Stimulated activated CD8-positive, alpha-beta memory T cell treated with anti-CD3 and anti-CD28 coated beads, Interleukin-7, amount 100 ng/mL, for 48 hours (primary cell): Measurements from ENCODE around the gene CCDC201.
A peak's percentile ranks its signal among the peaks of the same experiment; 100 is the strongest.

Source experiments
- DNase-seq, 2 donors: peaks; one replicate each; pipeline ENCODE4 v3.0.0-alpha.2; 2020; ENCODE audit warnings: low read depth in 1 of 2; ENCODE audit errors: extremely low read depth in 1 of 2

CCDC201 gene, protein sequence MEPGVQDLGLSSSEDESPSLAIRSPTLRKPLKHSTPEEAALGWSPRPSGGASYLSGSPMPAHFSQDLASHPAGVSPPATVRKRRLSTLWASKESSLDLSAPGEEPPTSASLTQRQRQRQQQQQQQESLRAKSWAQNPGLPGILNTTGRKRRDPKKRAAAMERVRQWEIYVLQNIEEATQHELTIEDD

DNA sequence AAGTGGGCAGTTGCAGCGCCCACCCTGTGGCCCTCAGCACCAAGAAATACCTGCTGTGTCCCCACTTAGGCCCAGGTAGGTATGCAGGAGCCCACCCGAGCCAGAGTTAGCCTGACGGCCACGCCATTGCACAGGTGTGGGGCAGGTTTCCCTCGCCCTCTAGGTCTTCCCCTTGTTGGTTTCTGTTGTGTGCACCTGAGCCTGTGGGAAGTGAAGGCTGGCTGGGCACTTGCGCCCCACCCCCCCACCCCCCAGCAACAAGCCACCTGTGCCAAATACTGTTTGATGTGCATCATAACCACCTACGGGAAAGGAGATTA lies at the start of gene CCDC201:
TSS of gene CCDC201 (minus strand) at position 48 of the 320 bp plus-strand sequence. CDS start 75 bp downstream, outside the sequence.
- no peak for DNase-seq

DNA sequence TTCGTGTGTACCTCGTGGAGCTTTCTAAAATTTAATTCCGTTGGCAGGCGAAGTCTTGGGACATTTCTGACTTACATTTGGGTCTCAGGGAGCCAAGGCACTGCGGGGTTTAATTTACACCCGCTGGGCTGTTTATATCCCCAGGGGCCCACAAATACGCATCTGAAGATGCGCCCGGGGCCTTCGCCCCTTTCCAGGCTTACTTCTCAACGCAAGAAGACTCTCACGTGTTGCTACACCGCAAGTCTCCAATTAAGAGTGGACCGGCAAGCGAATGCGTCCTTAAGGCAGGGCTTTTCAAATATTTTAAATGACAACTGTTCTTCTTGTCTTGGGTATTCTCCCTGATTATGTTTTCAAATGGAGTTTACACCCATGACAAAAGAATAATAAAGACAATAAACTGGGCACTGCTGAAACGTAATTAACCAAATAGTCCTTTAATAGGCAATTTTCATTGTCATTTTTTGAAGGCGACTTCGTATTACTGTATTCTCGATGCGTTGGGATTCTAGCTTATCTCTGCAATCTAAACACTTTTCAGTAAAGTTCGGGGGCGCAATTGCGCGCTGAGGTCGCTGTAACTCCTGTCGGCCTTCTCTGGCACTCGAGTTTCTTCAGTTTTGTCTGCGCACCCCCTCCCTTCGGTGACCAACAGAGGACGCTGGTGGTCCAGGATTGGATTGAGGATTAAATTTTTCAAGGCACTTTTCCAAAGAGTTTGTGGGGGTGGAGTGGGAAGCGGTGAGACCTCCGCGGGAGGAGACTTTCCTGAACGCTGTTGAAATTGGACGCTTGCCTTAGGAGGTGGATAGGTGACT lies 49.0 kb upstream of the CCDC201 start:
- DNase-seq = no peak

- no peak for DNase-seq
Measured at GRCh38 chr7:45921381-45921698, 48.5 kb upstream of the CCDC201 start.

DNA sequence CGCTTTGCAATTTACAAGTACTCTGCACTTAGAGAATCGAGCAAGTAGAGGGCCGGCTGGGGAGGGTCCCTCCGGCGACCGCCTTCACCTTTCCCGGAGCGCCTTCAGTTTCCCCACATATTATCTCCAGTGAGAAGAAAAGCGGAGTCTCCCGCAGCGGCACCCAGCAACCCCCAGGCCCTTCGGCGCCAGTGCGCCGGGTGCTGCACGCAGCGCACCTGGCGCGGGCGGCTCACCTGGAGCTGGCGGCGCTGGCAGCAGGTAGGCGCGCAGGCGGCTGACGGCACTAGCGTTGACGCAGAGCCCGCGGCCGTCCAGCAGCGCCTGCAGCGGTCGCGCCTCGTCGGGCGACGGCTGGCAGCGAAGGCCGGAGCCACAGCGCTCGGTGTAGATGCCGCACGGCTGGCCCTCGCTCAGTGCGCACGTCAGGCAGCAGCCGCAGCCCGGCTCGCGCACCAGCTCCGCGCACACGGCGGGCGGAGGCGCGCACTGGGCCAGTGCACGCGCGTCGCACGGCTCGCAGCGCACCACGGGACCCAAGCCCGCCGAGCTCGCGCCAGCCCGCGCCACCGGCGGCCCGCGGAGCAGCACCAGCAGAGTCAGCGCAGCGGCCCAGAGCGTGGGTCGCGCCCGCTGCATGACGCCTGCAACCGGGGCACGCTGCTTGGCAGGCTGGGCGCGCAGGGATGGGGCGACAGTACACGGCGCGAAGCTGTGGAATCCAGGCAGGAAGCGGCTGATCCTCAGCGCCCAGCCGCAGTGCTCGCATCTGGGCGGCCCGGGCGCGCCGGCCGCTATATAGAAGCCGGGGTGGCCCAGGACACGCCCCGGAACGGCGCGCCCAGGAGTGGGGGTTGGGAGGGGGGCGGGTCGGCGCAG lies 47.9 kb upstream of the CCDC201 start, which contains the start of gene IGFBP3:
TSS of gene IGFBP3 (minus strand) at position 771 of the 879 bp plus-strand sequence. CDS start at position 639, 132 bp downstream.
- no peak for DNase-seq

DNA sequence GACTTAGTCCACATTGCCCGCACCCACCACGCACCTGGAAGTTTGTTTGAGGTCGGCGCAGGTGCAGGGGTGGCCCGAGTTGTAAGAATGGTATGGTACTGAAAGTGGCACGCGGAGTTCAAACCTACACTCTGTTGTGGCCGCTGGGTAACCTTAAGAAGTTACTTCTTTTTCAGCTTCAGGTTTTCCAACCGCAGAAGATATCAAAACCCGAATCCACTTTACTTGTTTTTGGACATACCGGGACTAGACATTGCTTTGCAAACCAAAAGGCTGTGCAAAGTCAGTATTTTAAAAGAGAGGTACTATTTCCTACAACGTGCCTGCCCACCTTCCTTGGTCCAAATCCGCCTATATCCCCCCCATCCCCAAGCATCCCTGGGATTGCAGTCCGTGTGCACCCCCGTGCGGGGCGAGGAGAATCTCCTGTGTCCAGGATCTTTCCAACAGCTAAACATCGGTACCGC lies 47.1 kb upstream of the CCDC201 start:
- no peak for DNase-seq

DNA sequence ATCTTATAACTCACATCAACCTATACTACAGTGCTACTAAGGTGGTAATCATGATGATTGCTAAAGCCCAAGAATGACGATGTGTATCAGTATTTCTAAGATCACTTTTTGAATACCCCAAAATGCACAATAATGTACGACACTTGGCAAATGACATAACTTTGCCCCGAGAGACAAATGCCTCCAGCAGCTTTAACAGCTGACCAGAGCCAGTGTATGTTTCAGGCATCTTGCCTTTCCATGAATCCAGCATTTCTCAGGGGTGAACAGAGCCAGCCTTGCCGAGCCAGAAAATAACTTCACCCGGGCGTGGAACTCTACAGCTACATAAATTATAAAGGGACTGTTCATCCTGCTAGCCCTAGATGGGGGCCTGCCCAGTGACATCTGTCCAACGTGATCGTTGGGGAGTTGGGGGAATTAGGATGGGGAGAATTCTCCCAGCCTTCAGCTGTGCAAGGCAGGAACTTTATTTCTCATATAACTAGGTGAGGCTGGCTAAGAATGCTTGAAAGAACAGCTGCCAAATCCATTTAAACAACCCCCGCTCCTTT lies 46.4 kb upstream of the CCDC201 start:
- no peak for DNase-seq

GRCh38 chr7:45918556-45918955 lies 45.7 kb upstream of the CCDC201 start:
- no peak for DNase-seq

GRCh38 chr7:45917658-45918057 lies 44.8 kb upstream of the CCDC201 start:
- DNase-seq = peak; percentile 45 to 47

GRCh38 chr7:45917064-45917463 lies 44.2 kb upstream of the CCDC201 start:
- DNase-seq = no peak

DNA sequence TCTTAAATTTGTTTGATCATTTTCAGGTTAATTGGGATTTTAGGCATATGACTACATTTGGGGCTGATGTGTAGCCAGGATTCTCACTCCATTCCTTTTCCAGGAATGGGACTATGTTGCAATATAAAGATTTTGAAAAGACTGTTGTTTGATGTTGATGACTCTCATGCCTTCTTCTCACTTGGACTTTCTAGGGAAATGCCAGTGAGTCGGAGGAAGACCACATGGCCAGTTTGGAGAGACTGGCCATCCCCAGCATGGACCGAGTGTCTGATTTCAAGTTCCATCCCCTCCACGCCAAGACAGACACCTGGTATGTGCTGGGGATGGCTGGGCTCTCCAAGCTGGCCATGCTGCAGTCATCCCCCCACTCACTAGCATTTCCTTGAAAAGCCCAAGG lies 42.7 kb upstream of the CCDC201 start:
- DNase-seq = no peak

GRCh38 chr7:45914911-45915310 lies 42.0 kb upstream of the CCDC201 start:
- no peak for DNase-seq

GRCh38 chr7:45912972-45913371 lies 40.1 kb upstream of the CCDC201 start:
- no peak for DNase-seq

DNA sequence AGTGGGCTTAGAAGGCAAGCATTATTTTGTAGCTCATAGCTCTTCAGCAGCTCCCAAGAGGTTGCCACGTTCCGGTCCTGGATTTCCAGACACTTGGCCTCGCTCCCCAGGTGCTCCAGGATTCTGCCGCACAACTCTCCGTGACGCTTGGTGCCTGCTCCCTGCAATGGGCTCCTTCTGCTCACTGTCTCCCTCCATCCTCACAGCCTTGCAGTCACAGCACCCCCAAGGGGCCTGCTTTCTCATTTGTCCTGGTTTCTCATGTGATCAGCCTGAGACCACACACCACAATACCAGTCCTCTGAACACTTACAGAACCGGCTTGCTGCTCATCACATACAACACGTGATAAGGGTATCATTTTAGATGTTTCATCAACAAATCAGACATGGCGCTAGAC lies 38.4 kb upstream of the CCDC201 start:
- DNase-seq = no peak

GRCh38 chr7:45910855-45911254 lies 38.0 kb upstream of the CCDC201 start:
- DNase-seq = no peak

- DNase-seq = no peak
Measured at GRCh38 chr7:45909561-45909960, 36.7 kb upstream of the CCDC201 start.

GRCh38 chr7:45902820-45903219 lies 29.9 kb upstream of the CCDC201 start:
- DNase-seq = no peak

DNA sequence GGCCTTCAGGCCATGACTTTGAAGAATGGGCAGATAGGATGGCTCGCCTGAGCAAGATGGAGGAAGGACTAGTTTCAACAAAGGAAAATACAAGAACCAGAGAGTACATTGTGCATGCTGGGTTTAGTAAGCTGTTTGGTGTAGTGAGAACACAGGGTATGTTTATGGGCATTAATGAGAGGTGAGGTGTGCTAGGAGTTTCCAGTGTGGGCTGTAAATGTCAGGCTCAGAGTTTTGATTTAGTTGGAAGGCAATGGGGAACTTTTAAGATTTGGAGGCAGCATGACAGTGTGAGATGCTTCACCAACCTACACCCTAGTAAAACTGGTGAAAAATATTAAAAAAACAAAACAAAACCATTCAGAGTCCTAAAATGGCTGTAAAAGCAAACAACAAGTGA lies 28.7 kb upstream of the CCDC201 start:
- DNase-seq = no peak

DNA sequence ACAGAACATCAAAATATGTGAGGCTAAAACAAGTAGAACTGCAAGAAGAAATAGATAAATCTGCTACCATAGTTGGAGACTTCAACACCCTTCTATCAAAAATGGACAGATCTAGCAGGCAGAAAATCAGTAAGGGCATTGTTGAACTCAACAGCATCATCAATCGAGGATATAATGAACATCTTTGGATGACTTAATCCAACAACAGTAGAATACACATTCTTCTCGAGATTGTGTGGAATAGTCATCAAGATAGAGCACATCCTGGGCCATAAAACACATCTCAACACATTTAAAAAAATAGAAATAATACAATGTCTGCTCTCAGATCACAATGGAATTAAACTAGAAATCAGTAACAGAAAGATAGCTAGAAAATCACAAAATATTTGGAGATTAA lies 25.3 kb upstream of the CCDC201 start:
- DNase-seq = no peak

GRCh38 chr7:45897042-45897690 lies 24.3 kb upstream of the CCDC201 start:
- DNase-seq = no peak

- no peak for DNase-seq
Measured at GRCh38 chr7:45894665-45895062, 21.8 kb upstream of the CCDC201 start.
